Peyer's patch (tissue), 4 donors: ENCODE results near the gene ZNF627. TPM values are rescaled to one million over a fixed set of nuclear protein-coding genes. Genes with fewer than 3 reads are reported as not detected.

ENCODE experiments used
- DNase-seq, 3 donors: peaks; one replicate each; pipeline ENCODE4 v3.0.0-alpha.2; 2017 to 2019
- H3K27ac ChIP-seq, 4 donors: fragments of 200-600 bp; sonication (generic); one replicate each; pipeline ENCODE4 v1.5.1; 2016 to 2019
- H3K27me3 ChIP-seq, 2 donors: fragments of 200-600 bp; sonication (generic); one replicate each; pipeline ENCODE4 v1.5.1; 2019
- H3K36me3 ChIP-seq, 3 donors: fragments of 200-600 bp; sonication (generic); one replicate each; pipeline ENCODE4 v1.5.1; 2016 to 2019
- H3K4me1 ChIP-seq, 4 donors: fragments of 200-600 bp; sonication (generic); one replicate each; pipeline ENCODE4 v1.5.1; 2016 to 2019
- H3K4me3 ChIP-seq, 4 donors: fragments of 200-600 bp; sonication (generic); 1 replicate in 3 of 4; 2 replicates in 1 of 4; pipeline ENCODE4 v1.5.1; 2016 to 2019; ENCODE audit warnings: mild to moderate bottlenecking in 1 of 4
- H3K9me3 ChIP-seq, 4 donors: fragments of 200-600 bp; sonication (generic); one replicate each; pipeline ENCODE4 v1.5.1; 2016 to 2019; ENCODE audit warnings: mild to moderate bottlenecking in 1 of 4
- CTCF ChIP-seq, 6 experiments: fragments of 450-650 bp in 4 of 6; fragments of 200-600 bp in 2 of 6; sonication (generic) in 1 of 6; IDR thresholded peaks; one replicate each; pipeline ENCODE4 v1.5.1; 2017 to 2019; ENCODE audit warnings: antibody characterized with exemption in 6 of 6, mild to moderate bottlenecking in 3 of 6, moderate library complexity in 1 of 6
- POLR2A ChIP-seq, 2 donors: fragments of 450-650 bp; IDR thresholded peaks; one replicate each; pipeline ENCODE4 v1.5.1; 2017; ENCODE audit warnings: antibody characterized with exemption in 2 of 2, mild to moderate bottlenecking in 2 of 2, moderate library complexity in 2 of 2
- total RNA-seq, 4 donors: library from RNA; depleted of rRNA; stranded (reverse); fragments of >200 nt; gene quantifications; one replicate each; pipeline ENCODE4 v1.1.0, GENCODE V29; 2016

Gene ZNF627
- 10 to 100 TPM in 1 of 4 donors, 1 to 10 TPM in 3; 4.4 to 10.7 (median 5.5) TPM for total RNA-seq

GRCh38 chr19:11597202-11598102 lies at the start of gene ZNF627:
Gene ZNF627, plus strand, starts transcription at chr19:11597483. Its CDS starts 145 bp downstream, at chr19:11597628.
- Histone ChIP-seq H3K36me3 (no peaks in the 10 kb centered on the region), H3K9me3 (no peaks in the 10 kb centered on the region), H3K27me3 (no peaks in the 10 kb centered on the region), H3K4me1 (peaks cover 0 to 7% (median 2%) of the 10 kb centered on the region in 4 donors), H3K27ac (peak within 1 kb of the TSS; percentile 82 to 88 (median 86)), H3K4me3 (peak within 1 kb of the TSS; percentile 68 to 84 (median 79))
- TF ChIP-seq CTCF (IDR thresholded peaks at IDR 0.05) = peak in 5 of 6 experiments; percentile 10 to 46 (median 39)
- peak; percentile 95 for TF ChIP-seq POLR2A (IDR thresholded peaks at IDR 0.05)
- DNase-seq = peak; percentile 99 to 100 (median 100)

GRCh38 chr19:11547929-11548700 lies 49.2 kb upstream of the ZNF627 start:
- H3K27ac ChIP-seq = no peak overlapping the region
- no peaks in the 10 kb centered on the region for H3K27me3 ChIP-seq
- H3K36me3 ChIP-seq = peaks cover 0 to 12% (median 0%) of the 10 kb centered on the region in 3 donors
- no peaks in the 10 kb centered on the region for H3K9me3 ChIP-seq
- H3K4me3 ChIP-seq = no peak overlapping the region
- TF ChIP-seq CTCF (IDR thresholded peaks at IDR 0.05) = no peak
- TF ChIP-seq POLR2A (IDR thresholded peaks at IDR 0.05) = no peak
- no peak for DNase-seq
- H3K4me1 ChIP-seq = peaks cover 0 to 4% (median 0%) of the 10 kb centered on the region in 4 donors

DNA sequence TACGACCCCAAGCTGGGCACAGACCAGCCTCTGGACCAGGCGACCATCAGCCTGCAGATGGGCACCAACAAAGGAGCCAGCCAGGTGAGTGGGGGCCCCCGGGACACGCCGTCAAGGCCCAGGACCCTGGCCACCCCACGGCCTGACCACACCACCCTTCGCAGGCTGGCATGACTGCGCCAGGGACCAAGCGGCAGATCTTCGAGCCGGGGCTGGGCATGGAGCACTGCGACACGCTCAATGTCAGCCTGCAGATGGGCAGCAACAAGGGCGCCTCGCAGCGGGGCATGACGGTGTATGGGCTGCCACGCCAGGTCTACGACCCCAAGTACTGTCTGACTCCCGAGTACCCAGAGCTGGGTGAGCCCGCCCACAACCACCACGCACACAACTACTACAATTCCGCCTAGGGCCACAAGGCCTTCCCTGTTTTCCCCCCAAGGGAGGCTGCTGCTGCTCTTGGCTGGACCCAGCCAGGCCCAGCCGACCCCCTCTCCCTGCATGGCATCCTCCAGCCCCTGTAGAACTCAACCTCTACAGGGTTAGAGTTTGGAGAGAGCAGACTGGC lies 47.8 kb upstream of the ZNF627 start:
- H3K36me3 ChIP-seq = peaks cover 0 to 25% (median 0%) of the 10 kb centered on the region in 3 donors
- H3K4me1 ChIP-seq = peaks cover 0 to 9% (median 3%) of the 10 kb centered on the region in 4 donors
- no peak overlapping the region for H3K4me3 ChIP-seq
- no peak overlapping the region for H3K27ac ChIP-seq
- TF ChIP-seq CTCF (IDR thresholded peaks at IDR 0.05) (no peak), POLR2A (IDR thresholded peaks at IDR 0.05) (no peak)
- no peak for DNase-seq
- H3K27me3 ChIP-seq = no peaks in the 10 kb centered on the region
- no peaks in the 10 kb centered on the region for H3K9me3 ChIP-seq

DNA sequence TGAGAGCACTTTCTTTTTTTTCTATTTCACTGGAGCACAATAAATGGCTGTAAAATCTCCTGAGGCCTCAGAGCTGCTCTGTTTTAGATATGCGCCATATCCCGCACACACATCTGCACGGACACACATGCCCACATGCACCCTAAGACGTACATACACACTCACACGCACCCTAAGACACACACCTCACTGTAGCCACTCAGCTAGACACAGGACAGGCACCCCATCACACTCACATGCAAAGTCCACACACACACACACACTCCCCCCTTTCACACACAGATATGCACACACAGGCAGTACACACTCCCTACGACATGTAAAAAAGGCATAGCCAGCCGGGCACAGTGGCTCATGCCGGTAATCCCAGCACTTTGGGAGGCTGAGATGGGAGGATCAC lies 47.0 kb upstream of the ZNF627 start:
- Histone ChIP-seq H3K27me3 (no peaks in the 10 kb centered on the region), H3K9me3 (no peaks in the 10 kb centered on the region), H3K4me3 (no peak overlapping the region), H3K36me3 (peaks cover 0 to 33% (median 0%) of the 10 kb centered on the region in 3 donors), H3K27ac (no peak overlapping the region), H3K4me1 (peaks cover 0 to 9% (median 3%) of the 10 kb centered on the region in 4 donors)
- no peak for TF ChIP-seq POLR2A (IDR thresholded peaks at IDR 0.05)
- TF ChIP-seq CTCF (IDR thresholded peaks at IDR 0.05) = no peak
- no peak for DNase-seq

- H3K4me3 ChIP-seq = no peak overlapping the region
- no peaks in the 10 kb centered on the region for H3K9me3 ChIP-seq
- peaks cover 0 to 35% (median 0%) of the 10 kb centered on the region in 3 donors for H3K36me3 ChIP-seq
- DNase-seq = no peak
- TF ChIP-seq POLR2A (IDR thresholded peaks at IDR 0.05) (no peak), CTCF (IDR thresholded peaks at IDR 0.05) (peak in 1 of 6 experiments; percentile 18)
- peak overlapping the region; percentile 30 to 75 (median 66) for H3K27ac ChIP-seq
- H3K27me3 ChIP-seq = no peaks in the 10 kb centered on the region
- H3K4me1 ChIP-seq = peaks cover 0 to 9% (median 4%) of the 10 kb centered on the region in 4 donors
Observed at GRCh38 chr19:11551603-11552235, 45.6 kb upstream of the ZNF627 start.
